Neural progenitor cell (in vitro differentiated cells): ENCODE results near the gene GLB1L2.

Source experiments
- CTCF ChIP-seq: fragments of 200-600 bp; sonication (generic); IDR thresholded peaks from 2 replicates; pipeline ENCODE4 v1.5.1; 2017; ENCODE audit warnings: antibody characterized with exemption, mild to moderate bottlenecking
- EZH2 ChIP-seq: fragments of 200-600 bp; sonication (generic); IDR thresholded peaks from 2 replicates; pipeline ENCODE4 v1.6.1; 2017; ENCODE audit warnings: antibody characterized with exemption, mild to moderate bottlenecking, moderate library complexity
- EZH2phosphoT487 ChIP-seq: fragments of 200-600 bp; sonication (generic); IDR thresholded peaks from 2 replicates; pipeline ENCODE4 v1.6.1; 2017; ENCODE audit warnings: antibody characterized with exemption

- TF ChIP-seq CTCF = no peak
- no peak for TF ChIP-seq EZH2
- no peak for TF ChIP-seq EZH2phosphoT487
Measured at GRCh38 chr11:134312807-134313206, 19.0 kb upstream of the GLB1L2 start.
